ENCODE results near the gene SPOCK1.
"Not testable (repeated sequence)": the region's sequence is repeated elsewhere in the genome, so short reads cannot be mapped to it uniquely, and the experiment has no call there.

Gene SPOCK1

DNA sequence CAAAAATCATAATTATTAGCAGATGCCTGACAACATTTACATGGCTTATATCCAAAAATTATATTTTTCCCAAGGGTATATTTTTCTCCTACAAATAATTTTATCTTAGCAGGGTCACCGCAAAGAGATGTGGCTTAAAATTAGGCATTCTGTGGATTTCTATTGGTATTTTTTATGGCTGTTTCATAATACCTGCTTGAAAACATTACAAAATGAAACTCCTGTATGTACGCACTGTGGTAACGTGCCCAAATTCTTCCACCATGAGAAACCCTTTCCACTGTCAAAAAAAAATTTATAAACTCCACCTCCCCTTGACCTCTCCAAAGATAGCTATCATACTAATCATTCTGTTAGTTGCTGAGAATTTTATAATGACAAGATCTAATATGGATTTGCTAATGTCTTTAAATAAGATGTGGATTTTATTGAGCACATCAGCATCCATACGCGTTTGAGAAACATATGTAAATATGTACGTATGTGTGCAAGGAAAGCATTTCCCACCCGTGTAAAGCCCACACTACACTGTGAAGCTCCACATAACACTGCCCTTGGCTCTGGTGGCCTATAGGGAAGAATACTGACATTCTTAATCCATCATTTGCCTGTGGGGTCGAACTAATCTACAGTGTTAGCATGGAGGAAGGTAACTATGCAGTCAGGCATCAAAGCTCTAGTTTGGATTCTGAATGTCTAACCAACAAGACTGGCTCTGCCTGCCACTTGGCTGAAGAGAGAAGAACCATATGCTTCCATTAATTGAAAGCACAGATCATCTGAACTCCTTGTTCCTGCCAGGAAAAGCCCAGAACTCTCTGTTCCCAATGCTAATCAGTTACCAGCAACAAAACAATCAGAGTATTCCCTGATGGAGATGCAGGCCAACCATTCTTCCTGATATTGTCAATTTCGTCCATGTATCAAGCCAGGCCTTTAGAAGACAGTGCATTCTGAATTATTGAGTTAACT is 244.7 kb downstream of the SPOCK1 start:
- no peak for DNase-seq

DNA sequence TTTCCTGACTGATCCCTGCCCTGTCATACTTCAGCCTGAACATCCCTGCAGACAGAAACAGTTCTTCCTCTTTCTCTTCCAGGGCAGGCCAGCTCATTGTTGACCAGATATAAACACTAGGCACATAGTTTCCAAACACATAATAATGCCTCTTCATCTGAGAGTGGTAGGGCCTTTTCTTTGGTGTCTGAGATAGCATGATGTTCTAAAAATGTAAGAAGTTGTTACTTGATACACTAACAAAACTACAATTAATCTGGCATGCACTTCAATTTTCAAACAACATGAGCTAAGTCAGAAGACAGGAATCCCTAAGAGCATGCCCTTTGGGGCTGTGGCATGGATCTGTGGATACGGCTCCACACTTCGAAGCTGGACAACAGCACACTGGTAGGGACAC is 246.6 kb downstream of the SPOCK1 start:
- DNase-seq: no peak

DNA sequence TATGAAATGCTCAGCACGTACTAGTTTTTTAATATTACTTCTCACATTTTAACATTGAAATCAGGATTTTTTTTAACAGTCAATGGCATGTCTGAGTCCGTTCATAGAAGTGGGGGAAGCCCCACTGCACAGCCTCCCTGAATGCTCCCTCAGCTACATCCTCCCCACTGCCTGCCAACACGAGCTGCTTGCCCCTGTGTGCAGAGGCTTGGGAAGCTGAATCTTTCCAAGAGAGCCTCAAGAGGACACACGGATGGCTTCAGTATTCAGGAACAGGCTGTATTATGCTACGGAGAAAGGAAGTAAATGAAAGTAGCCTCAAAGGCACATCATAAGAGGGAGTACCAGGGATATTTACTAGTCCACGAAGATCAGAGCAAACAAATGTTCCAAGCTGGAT is 248.7 kb downstream of the SPOCK1 start:
- no peak for DNase-seq

DNA sequence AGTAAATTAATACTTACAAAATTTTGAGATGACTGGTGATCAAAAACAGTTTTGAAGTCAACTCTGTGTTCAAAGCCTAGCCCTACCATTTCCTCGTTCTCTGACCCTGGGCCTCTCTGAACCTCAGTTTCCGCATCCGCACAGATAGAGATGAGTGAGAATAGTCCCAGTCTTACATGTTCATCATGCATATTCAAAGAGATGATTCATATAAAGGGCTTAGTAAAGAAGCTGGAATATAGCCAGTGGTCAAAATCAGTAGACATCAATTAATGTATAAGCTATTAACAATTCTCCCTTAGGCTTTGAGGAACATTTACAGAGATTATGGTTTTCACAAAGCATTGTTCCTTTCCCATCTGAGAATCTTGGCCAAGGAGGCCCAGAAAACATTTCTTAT is 250.6 kb downstream of the SPOCK1 start:
- no peak for DNase-seq

DNA sequence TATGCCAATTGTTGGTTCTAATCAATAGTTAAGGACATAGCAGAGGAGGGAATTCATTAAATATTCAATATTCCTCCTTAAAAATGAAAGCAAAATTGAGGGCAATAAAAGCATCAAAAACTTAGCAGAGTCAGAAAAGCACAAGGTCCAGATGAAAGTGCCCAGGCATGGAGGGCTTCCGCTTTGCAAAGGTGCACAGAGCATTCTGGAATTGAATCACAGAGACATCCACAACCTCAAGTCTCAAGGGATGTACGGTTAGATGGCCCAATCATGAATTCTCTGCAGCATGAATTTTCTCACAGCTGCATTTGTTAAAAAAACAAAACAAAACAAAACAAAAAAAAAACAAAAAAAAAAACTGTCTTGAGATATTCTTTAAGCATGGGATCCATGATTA is 253.7 kb downstream of the SPOCK1 start:
- DNase-seq: no peak

DNA sequence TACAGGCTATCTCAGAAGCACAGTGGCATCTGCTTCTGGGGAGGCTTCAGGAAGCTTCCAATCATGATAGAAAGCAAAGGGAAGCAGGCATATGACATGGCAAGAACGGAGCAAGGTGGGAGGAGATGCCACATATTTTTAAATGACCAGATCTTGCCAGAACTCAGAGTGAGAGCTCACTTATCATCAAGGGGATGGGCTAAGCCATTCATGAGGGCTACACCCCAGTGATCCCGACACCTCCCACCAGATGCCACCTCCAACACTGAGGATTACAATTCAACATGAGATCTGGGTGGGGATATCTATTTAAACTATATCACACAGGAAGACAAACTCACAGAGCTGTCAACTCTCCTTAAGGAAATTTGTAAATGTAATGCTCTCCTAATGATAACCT is 258.8 kb downstream of the SPOCK1 start:
- DNase-seq: no peak

DNA sequence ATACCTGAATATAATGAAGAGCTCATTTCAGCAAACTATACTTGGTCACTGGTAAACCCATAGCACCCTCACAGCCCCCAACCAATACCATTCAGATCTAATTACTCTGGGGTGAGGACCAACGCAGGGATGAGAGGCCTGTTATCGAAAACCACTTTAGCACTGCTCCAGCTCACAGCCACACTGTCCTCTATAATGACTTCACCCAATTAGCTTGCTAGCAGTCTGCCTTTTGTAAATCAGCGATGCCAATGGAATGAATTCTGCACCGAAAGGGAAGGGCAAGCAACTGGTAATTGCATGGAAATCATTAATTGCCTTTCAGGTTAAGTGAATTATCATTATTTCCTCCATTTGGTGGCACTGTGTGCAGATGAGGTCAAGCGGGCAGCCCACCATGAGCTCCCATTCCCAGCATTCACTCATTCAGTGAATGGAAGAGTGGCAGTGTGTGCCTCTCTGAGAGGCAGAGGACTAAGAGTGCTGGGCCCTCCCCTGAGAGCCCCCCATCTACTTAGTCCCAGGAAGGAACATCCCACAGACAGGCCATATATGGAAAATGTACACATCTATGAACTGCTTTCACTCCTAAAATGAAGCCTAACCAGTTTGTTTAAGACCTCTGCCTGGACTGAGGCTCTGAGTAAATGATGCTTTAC is 262.1 kb downstream of the SPOCK1 start:
- no peak for DNase-seq

DNA sequence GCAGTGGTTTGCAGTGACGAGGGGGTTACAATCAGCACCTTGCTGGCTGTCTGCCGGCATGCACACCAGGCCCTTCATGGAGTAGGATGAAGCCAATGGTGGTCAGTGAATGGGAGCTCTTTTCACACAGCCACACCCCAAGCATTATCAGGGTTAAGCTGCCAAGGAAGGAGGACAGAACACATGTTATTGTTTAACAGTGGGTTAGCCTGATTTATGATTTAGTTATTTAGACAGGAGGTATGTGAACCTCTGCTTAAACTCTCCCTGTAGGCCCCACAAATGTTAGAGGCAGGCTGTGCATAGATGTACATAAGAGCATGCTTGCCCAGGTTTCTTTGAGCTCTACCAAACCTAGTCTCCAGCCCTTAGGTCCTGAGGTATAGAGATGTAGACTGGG is 262.9 kb downstream of the SPOCK1 start:
- no peak for DNase-seq

DNA sequence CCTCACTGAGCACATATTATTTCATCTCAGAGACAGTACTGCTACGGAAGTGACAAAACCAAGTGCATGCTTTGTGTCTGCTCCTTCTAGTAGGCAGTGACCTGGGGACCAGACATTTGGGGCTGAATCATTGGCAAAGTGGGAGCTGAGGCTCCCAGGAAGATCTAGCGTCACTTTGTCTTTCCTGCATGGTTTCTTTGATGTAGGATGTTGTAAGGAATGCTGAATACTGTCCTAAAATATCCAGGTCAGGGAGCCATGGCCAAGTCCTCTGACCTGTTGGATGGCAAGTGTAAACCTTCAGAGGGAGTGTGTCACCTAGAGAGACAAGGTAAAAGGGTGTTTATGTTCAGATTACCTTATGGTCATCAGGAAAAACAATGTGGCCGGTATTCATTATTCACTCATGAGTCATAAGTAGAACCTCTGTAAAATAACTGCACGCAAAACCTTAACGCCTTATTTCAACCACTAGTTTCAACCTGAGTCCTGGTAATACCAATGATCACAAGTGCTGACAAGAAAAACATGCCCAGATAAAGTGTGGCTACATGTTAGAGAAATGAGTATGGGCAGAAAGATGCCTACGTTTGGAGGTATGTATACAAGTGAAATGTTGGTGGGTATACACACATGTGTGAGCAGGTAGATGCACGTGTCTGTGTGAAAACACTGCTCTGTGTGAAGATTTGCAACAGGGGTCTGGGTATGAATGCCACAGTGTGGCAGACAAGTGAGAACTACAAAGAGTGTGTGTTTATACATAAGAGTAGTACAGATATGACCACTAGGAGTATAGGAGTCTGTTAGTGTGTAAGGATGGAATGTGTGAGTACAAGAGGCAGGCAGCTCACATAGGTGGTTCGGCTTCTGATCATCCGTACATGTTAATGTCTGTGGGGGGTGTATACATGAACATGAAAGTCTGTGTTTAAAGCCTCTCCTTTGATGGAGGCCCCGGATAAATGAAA is 263.9 kb downstream of the SPOCK1 start:
- DNase-seq: no peak

DNA sequence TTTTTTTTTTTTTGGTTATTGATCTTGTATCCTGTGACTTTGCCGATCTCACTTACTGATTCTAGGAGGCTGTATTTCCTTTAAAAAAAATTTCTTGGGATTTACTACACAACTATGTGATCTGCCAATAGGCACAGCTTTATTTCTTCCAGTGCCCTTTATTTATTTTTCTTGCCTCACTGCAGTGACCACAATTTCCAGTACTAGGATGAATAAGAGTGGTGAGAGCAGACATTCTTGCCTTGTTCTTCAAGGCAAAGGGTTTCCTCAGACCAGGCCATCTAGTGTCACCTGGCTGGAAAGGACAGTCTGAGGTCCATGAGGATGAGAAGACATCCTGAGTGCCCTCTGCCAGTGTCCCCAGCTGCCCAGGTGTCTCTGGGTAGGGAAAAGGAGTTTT is 265.4 kb downstream of the SPOCK1 start:
- DNase-seq: no peak

DNA sequence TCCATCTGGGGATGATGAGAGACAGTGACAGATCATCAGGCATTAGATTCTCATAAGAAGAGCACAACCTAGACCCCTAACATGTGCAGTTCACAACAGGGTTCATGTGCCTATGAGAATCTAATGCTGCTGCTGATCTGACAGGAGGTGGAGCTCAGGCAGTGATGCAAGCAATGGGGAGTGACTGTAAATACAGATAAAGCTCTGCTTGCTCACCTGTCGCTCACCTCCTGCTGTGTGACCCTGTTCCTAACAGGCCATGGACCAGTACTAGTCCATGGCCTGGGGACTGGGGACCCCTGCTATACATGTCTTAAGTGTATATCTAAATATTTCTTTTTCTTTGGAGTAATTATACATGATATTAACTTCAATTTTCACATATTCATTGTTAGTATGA is 265.8 kb downstream of the SPOCK1 start:
- DNase-seq: not testable (repeated sequence)

DNA sequence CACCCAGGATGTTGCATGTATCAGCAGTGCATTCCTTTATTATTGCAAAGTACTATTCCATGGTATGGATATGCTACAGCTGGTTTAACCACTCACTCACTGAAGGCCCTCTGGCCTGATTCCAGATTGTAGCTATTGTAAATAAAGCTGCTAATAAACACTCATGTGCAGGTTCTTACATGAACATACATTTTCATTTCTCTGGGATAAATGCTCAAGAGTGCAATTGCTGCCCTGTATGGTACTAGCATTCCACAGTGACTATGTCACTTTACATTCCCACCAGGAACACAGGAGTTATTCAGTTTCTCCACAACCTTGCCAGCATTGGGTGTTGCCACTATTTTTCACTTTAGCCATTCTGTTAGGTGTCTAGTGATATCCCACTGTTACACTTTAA is 267.6 kb downstream of the SPOCK1 start:
- DNase-seq: peak; percentile 21

DNA sequence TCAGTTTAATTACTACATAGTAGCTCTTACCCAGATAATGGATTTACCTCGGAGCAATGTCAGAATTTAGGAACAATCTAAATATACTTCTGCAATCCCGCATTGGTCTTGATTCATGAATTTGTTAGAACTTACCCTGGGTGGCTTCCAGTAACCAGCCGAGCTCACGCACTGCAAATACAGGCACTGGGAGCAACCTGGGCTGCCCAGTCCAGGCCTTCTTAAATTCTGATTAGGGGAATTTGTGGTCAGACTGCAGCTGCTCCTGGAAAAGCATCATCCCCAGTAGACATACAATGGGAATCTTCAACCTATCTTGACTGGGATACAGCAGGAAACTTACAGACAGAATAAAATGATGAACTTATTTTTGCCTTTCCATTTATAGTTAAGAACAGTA is 270.3 kb downstream of the SPOCK1 start:
- DNase-seq: no peak

DNA sequence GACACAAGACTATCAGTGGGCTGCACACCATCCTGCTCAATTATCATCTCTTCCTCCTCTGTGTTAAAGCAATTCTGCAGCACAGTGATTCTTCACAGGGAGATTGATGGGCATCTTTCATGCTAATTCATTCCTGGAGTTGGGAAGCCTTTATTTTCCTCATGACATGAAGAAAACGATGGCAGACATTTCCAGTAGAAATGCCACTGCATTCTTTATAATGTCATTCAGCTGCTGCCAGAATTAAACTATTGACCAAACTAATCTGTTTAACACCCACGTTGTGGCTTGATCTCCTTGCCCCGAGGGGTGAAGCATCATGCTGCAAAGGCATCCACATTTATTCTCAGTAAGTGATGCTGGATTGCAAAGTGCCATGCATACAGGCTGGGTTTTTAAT is 273.0 kb downstream of the SPOCK1 start:
- no peak for DNase-seq

DNA sequence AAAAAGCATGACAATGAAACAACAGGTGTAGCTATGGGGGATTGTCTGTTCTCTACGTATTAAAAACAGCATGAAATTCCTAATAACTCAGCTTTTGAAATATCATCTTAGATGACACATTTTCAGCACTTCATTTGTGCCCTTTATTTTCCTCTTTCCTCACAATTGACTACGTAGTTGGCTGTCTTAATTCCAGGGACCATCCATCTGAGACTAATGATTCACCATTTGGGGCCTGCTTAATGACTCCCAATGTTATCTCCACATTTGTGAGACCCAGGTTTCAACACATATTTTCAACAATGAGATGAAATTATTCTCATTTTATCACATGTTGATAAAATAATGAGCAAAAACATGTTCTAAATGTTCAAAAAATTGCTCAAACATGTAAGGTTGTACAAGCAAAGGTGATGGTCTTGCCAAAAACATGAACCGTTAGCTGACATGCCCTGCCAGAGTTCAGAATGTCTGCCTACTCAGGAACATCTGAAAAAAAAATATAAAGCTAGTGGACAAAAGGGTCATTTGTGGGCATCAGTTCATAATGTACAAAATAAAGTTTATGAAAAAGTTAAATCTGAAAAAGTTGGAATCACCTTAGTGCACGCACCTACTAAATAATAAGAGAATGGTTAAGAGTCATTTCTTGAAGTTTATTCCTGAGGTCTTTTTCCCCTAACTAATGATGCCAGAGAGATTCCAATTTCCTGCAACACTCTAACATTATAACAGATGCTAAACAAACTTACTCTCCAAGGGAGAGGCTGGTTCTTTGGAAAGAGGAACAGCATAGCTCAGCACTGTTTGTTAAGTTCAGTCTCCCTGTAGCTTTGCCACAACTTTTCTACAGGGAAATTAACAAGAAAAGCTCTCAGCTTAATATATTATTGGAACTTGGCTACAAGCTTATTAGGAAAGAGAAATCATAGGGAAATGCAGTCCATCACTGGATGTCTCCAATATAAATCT is 275.5 kb downstream of the SPOCK1 start:
- no peak for DNase-seq

DNA sequence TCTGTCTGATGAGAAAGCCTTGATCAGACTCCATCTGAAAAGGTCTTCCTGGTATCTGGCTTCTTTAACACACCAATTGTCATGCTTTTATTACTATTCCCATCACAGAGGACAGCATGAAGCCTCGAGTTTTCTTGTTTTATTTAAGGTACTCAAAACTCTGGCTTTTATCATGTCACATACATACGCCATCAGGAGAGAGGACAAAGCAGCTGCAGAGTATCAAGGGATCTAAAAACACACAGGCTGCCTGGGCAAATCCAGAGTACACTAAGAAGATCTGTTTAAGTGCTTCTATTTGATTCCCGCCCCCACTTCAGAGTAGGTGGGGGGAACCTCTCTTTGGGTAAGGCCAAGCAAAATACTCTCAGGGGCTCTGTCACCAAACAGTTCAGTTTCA is 277.2 kb downstream of the SPOCK1 start:
- no peak for DNase-seq

DNA sequence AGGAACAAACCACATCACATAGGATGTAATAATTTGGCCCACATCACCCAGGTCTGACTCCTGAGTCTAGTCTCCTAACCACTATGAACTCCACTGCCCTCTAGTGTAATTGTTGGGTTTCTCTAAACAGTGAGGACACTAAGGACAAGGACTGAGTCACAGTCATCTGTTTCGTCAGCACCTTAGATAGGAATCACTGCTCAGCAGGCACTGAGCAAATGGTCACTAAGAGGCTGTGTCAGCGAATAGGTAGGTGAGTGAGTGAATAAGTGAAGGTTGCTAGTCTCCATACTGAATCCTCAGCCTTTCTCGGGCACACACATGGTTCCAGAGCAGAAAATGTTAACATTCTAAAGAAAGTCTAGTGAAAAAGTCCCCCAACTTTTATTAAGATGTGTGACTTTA is 278.6 kb downstream of the SPOCK1 start:
- peak; percentile 86 for DNase-seq

DNA sequence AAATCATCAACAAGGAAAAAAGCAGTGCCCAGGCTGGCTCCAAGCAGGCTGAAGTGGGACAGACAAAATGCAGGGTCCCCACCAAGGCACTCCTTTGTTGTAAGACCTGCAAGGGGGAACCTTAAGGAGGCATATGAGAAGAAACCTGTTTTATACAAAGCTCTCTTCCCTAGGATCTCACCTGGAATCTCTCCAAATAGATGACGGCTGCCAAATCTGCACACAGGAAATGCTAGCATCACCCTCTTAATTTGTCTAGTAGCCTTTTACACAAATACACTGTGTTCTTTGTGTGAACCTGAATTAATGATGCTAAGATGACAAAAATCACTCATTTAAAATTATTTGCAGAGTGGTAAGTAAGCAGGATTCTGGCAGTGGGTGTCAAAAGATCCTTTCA is 280.2 kb downstream of the SPOCK1 start:
- DNase-seq: no peak

DNA sequence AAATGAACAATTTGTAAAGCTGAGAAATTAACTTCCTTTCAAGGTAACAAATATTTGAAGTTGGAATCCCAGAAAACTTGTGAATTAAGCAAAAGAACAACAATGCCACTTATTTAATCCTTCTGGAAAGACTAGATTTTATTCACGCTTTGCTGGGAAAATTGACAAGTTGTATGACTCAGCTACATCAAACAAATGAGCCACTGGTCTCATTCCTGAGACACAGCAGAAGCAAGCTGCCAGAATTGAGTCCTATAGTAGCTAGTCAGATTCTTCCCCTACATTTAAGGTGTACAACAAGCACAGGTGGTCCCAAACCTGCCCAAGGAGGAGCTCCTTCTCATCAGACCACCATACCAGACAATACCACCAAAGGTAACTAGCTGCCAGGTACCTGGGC is 280.7 kb downstream of the SPOCK1 start:
- DNase-seq: peak; percentile 42

DNA sequence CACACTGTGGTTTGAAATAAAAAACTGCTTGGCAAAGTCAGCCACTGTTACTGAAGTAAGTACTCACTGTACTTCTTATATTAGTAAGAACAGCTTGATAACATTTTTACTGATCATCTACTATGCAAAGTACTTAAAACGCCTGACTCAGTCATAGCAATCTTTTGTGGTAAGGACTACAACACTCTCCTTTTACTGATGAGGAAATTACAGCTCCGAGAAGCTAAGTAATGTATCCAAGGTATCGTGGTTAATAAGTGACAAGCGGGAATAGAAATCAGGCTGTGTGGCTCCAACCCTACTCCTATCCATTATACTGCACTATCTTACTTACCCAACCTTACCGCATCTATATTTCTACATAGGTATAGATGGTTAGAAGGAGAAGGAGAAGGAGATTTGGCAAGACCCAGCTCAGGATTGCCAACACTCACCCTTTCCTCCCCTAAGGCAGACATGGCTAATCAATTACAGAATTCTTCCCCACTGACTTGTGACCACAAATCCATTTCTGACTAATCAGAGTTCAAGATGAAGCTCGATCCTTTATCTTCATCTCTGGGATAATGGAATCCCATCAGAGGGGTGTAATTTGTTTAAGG is 281.4 kb downstream of the SPOCK1 start:
- DNase-seq: no peak

DNA sequence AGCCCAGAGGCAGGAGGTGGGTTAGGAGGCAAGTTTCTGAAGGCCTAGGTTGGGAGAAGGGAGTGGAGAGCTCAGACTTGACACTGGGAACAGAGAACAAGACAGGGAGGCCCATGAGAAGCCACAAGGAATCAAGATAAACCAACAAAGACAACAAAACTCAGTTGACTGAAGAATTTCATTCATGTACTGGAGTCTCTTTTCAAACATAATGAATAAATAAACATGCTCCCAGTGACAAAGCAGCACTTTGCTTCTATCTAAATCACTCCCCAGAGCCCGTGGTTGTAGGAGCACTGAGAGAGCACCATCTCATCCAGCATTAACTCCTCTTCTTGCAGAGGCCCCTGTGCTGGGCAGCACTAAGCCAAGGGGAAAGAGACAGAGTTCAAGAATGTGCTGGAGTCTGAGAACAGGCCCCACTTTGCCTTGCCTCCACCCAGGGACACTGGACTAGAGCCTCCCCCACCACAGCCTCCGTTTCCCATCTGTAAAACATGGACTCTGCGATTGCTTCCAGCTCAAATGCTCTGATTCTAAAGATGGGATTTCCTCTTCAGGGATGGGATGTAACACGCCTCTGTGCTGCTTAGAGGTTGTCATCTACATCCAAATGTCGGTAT is 282.0 kb downstream of the SPOCK1 start:
- no peak for DNase-seq
